Thyroid gland (tissue), 4 donors: Measurements from ENCODE around the gene DISC1.
"Not testable (repeated sequence)": the region's sequence is repeated elsewhere in the genome, so short reads cannot be mapped to it uniquely, and the experiment has no call there.

Experiments
- CTCF ChIP-seq, 6 experiments: fragments of 200-600 bp in 3 of 6; fragments of 450-650 bp in 3 of 6; sonication (generic) in 3 of 6; IDR thresholded peaks; one replicate each; pipeline ENCODE4 v1.5.1; 2016 to 2019; ENCODE audit warnings: antibody characterized with exemption in 6 of 6, mild to moderate bottlenecking in 2 of 6, inconsistent platforms in 1 of 6, moderate library complexity in 1 of 6
- POLR2A ChIP-seq, 2 donors: fragments of 450-650 bp; IDR thresholded peaks; one replicate each; pipeline ENCODE4 v1.6.1; 2017; ENCODE audit warnings: antibody characterized with exemption in 2 of 2, mild to moderate bottlenecking in 2 of 2, moderate library complexity in 1 of 2

- not testable (repeated sequence) for TF ChIP-seq CTCF, POLR2A (IDR thresholded peaks at IDR 0.05)
These were observed 33.3 kb upstream of the DISC1 start for GRCh38 chr1:231593264-231593663.
